Measurements from ENCODE around the gene C5orf63. TPM values are rescaled to one million over a fixed set of nuclear protein-coding genes. Genes with fewer than 3 reads are reported as not detected.

C5orf63 gene
- polyA plus RNA-seq, 1 donor (not counting 4 experiments of a cell fraction or from before 2014, with no cell fraction given) = 7.2 TPM

- Histone ChIP-seq H3K4me2 (ENCODE audit: control insufficient read depth, extremely low read depth, insufficient read depth, low read depth, low read length) (no peak overlapping the region), H3K27ac (ENCODE audit: control insufficient read depth, insufficient read depth, low read length) (no peak overlapping the region), H3K4me1 (ENCODE audit: control insufficient read depth, extremely low read depth, insufficient read depth, low read length) (no peaks in the 10 kb centered on the region), H3K4me3 (ENCODE audit: control insufficient read depth in 2 of 3, extremely low read depth in 1 of 3, insufficient read depth in 2 of 3, low read depth in 1 of 3, low read length in 3 of 3) (no peak overlapping the region), H3K79me2 (ENCODE audit: control insufficient read depth, insufficient read depth, low read length) (no peaks in the 10 kb centered on the region), H3K9me3 (ENCODE audit: control insufficient read depth, low read depth, low read length) (no peaks in the 10 kb centered on the region), H2AFZ (ENCODE audit: control insufficient read depth, low read length) (no peak overlapping the region), H4K20me1 (ENCODE audit: control insufficient read depth, extremely low read depth, insufficient read depth, low read length) (no peaks in the 10 kb centered on the region), H3K9me1 (ENCODE audit: control insufficient read depth, extremely low read depth, insufficient read depth, low read length) (no peaks in the 10 kb centered on the region), H3K36me3 (ENCODE audit: control insufficient read depth in 2 of 2, extremely low read depth in 1 of 2, insufficient read depth in 2 of 2, low read length in 2 of 2) (peaks cover 0 to 4% of the 10 kb centered on the region in 2 experiments), H3K9ac (ENCODE audit: control insufficient read depth, extremely low read depth, insufficient read depth, low read length) (no peak overlapping the region), H3K27me3 (ENCODE audit: control insufficient read depth, extremely low read depth, insufficient read depth, low read length) (no peaks in the 10 kb centered on the region)
- FAIRE-seq (no peak), DNase-seq (ENCODE audit: low read depth, low spot score) (no peak)
- TF ChIP-seq CTCF (optimal IDR thresholded peaks at IDR 0.05 in 1 of 3, IDR thresholded peaks at IDR 0.05 in 1 of 3, conservative IDR thresholded peaks at IDR 0.05 in 1 of 3; ENCODE audit: extremely low read depth in 1 of 3, insufficient read depth in 2 of 3, low read length in 3 of 3) = no peak
- TF ChIP-seq EZH2 (IDR thresholded peaks at IDR 0.05; ENCODE audit: low read length) = no peak
- dilution Hi-C loops (cut with MboI; ENCODE audit: extremely low pct_ligation_motif_present, low sequenced_read_pairs) = no loop called here
Observed at GRCh38 chr5:127061956-127062355, 11.3 kb downstream of the C5orf63 start.

GRCh38 chr5:127061537-127061936 is 11.8 kb downstream of the C5orf63 start:
- no peaks in the 10 kb centered on the region for H3K79me2 ChIP-seq (ENCODE audit: control insufficient read depth, insufficient read depth, low read length)
- no peak for TF ChIP-seq CTCF (optimal IDR thresholded peaks at IDR 0.05 in 1 of 3, IDR thresholded peaks at IDR 0.05 in 1 of 3, conservative IDR thresholded peaks at IDR 0.05 in 1 of 3; ENCODE audit: extremely low read depth in 1 of 3, insufficient read depth in 2 of 3, low read length in 3 of 3)
- TF ChIP-seq EZH2 (IDR thresholded peaks at IDR 0.05; ENCODE audit: low read length) = no peak
- dilution Hi-C loops (cut with MboI; ENCODE audit: extremely low pct_ligation_motif_present, low sequenced_read_pairs) = no loop called here
- H2AFZ ChIP-seq (ENCODE audit: control insufficient read depth, low read length) = no peak overlapping the region
- H3K9ac ChIP-seq (ENCODE audit: control insufficient read depth, extremely low read depth, insufficient read depth, low read length) = no peak overlapping the region
- FAIRE-seq = no peak
- H3K27me3 ChIP-seq (ENCODE audit: control insufficient read depth, extremely low read depth, insufficient read depth, low read length) = no peaks in the 10 kb centered on the region
- no peaks in the 10 kb centered on the region for H3K9me3 ChIP-seq (ENCODE audit: control insufficient read depth, low read depth, low read length)
- DNase-seq (ENCODE audit: low read depth, low spot score) = no peak
- no peak overlapping the region for H3K4me2 ChIP-seq (ENCODE audit: control insufficient read depth, extremely low read depth, insufficient read depth, low read depth, low read length)
- H3K27ac ChIP-seq (ENCODE audit: control insufficient read depth, insufficient read depth, low read length) = no peak overlapping the region
- H3K4me3 ChIP-seq (ENCODE audit: control insufficient read depth in 2 of 3, extremely low read depth in 1 of 3, insufficient read depth in 2 of 3, low read depth in 1 of 3, low read length in 3 of 3) = no peak overlapping the region
- no peaks in the 10 kb centered on the region for H3K9me1 ChIP-seq (ENCODE audit: control insufficient read depth, extremely low read depth, insufficient read depth, low read length)
- H4K20me1 ChIP-seq (ENCODE audit: control insufficient read depth, extremely low read depth, insufficient read depth, low read length) = no peaks in the 10 kb centered on the region
- H3K4me1 ChIP-seq (ENCODE audit: control insufficient read depth, extremely low read depth, insufficient read depth, low read length) = no peaks in the 10 kb centered on the region
- peaks cover 0 to 4% of the 10 kb centered on the region in 2 experiments for H3K36me3 ChIP-seq (ENCODE audit: control insufficient read depth in 2 of 2, extremely low read depth in 1 of 2, insufficient read depth in 2 of 2, low read length in 2 of 2)
